ENCODE data around the gene TBC1D30. TPM values are rescaled to one million over a fixed set of nuclear protein-coding genes. Genes with fewer than 3 reads are reported as not detected.

TBC1D30 gene
- total RNA-seq, 3 donors from 2014 or later (not counting 1 experiment from before 2014, with no cell fraction given) = 2.8 to 5.8 (median 4.7) TPM

GRCh38 chr12:64810831-64811230, 13.6 kb upstream of the TBC1D30 start:
- no peak for DNase-seq
- no peaks in the 10 kb centered on the region for H3K9me3 ChIP-seq (ENCODE audit: control insufficient read depth, insufficient read depth, low read length)
- intact Hi-C loops (cut with micrococcal nuclease) = no loop called here
- ATAC-seq = no peak
- H3K27me3 Mint-ChIP-seq (ENCODE audit: low read depth in 2 of 2) = peaks cover 16 to 20% of the 10 kb centered on the region in 2 donors
- H3K9me3 Mint-ChIP-seq = no peaks in the 10 kb centered on the region
- H3K27ac Mint-ChIP-seq = no peak overlapping the region
- H3K4me3 ChIP-seq (ENCODE audit: low read length) = no peak overlapping the region
- no peaks in the 10 kb centered on the region for H3K27me3 ChIP-seq (ENCODE audit: control insufficient read depth, insufficient read depth, low read length)
- H3K4me3 Mint-ChIP-seq = no peak overlapping the region
- H3K4me1 ChIP-seq (ENCODE audit: control insufficient read depth, insufficient read depth, low read length) = no peaks in the 10 kb centered on the region
- H3K36me3 Mint-ChIP-seq = no peaks in the 10 kb centered on the region
- H3K4me1 Mint-ChIP-seq = peaks cover 5% of the 10 kb centered on the region in 2 donors
- 100% methylated on average over 1 of the region's 1 CpG for WGBS (ENCODE audit: insufficient coverage)
- H3K27ac ChIP-seq (ENCODE audit: low read length) = no peak overlapping the region
- no peak for TF ChIP-seq CTCF (IDR thresholded peaks at IDR 0.05)
- H3K36me3 ChIP-seq (ENCODE audit: control insufficient read depth, insufficient read depth, low read length) = no peaks in the 10 kb centered on the region

GRCh38 chr12:64813723-64814122, 10.7 kb upstream of the TBC1D30 start:
- H3K4me1 Mint-ChIP-seq = no peaks in the 10 kb centered on the region
- intact Hi-C loops (cut with micrococcal nuclease) = no loop called here
- H3K27me3 Mint-ChIP-seq (ENCODE audit: low read depth in 2 of 2) = peaks cover 0 to 9% of the 10 kb centered on the region in 2 donors
- no peak for DNase-seq
- H3K9me3 Mint-ChIP-seq = no peaks in the 10 kb centered on the region
- no peak for TF ChIP-seq CTCF (IDR thresholded peaks at IDR 0.05)
- Histone ChIP-seq H3K4me3 (ENCODE audit: low read length) (no peak overlapping the region), H3K9me3 (ENCODE audit: control insufficient read depth, insufficient read depth, low read length) (no peaks in the 10 kb centered on the region), H3K27me3 (ENCODE audit: control insufficient read depth, insufficient read depth, low read length) (no peaks in the 10 kb centered on the region), H3K27ac (ENCODE audit: low read length) (no peak overlapping the region), H3K36me3 (ENCODE audit: control insufficient read depth, insufficient read depth, low read length) (no peaks in the 10 kb centered on the region), H3K4me1 (ENCODE audit: control insufficient read depth, insufficient read depth, low read length) (no peaks in the 10 kb centered on the region)
- 82% methylated on average over 3 of the region's 3 CpGs for WGBS (ENCODE audit: insufficient coverage)
- no peaks in the 10 kb centered on the region for H3K36me3 Mint-ChIP-seq
- H3K4me3 Mint-ChIP-seq = no peak overlapping the region
- ATAC-seq = no peak
- no peak overlapping the region for H3K27ac Mint-ChIP-seq

GRCh38 chr12:64814432-64814831, 10.0 kb upstream of the TBC1D30 start:
- no peak overlapping the region for H3K4me3 Mint-ChIP-seq
- H3K36me3 Mint-ChIP-seq = no peaks in the 10 kb centered on the region

More at GRCh38 chr12:64814432-64814831, 10.0 kb upstream of the TBC1D30 start:
- Histone ChIP-seq H3K36me3 (ENCODE audit: control insufficient read depth, insufficient read depth, low read length) (no peaks in the 10 kb centered on the region), H3K4me3 (ENCODE audit: low read length) (no peak overlapping the region), H3K4me1 (ENCODE audit: control insufficient read depth, insufficient read depth, low read length) (no peaks in the 10 kb centered on the region), H3K27me3 (ENCODE audit: control insufficient read depth, insufficient read depth, low read length) (no peaks in the 10 kb centered on the region), H3K27ac (ENCODE audit: low read length) (no peak overlapping the region), H3K9me3 (ENCODE audit: control insufficient read depth, insufficient read depth, low read length) (no peaks in the 10 kb centered on the region)
- peaks cover 0 to 9% of the 10 kb centered on the region in 2 donors for H3K27me3 Mint-ChIP-seq (ENCODE audit: low read depth in 2 of 2)
- H3K4me1 Mint-ChIP-seq = no peaks in the 10 kb centered on the region
- 86% methylated on average over 1 of the region's 2 CpGs for WGBS (ENCODE audit: insufficient coverage)
- DNase-seq (no peak), ATAC-seq (no peak)
- no peak for TF ChIP-seq CTCF (IDR thresholded peaks at IDR 0.05)
- H3K9me3 Mint-ChIP-seq = no peaks in the 10 kb centered on the region
- no peak overlapping the region for H3K27ac Mint-ChIP-seq
- intact Hi-C loops (cut with micrococcal nuclease) = no loop called here
